ENCODE data around the gene ZP2. TPM values are rescaled to one million over a fixed set of nuclear protein-coding genes. Genes with fewer than 3 reads are reported as not detected.

ZP2 gene
- total and polyA plus RNA-seq, 9 of the 15 experiments (the other 6 are each of a cell fraction or from before 2014, with no cell fraction given), result not detected

DNA sequence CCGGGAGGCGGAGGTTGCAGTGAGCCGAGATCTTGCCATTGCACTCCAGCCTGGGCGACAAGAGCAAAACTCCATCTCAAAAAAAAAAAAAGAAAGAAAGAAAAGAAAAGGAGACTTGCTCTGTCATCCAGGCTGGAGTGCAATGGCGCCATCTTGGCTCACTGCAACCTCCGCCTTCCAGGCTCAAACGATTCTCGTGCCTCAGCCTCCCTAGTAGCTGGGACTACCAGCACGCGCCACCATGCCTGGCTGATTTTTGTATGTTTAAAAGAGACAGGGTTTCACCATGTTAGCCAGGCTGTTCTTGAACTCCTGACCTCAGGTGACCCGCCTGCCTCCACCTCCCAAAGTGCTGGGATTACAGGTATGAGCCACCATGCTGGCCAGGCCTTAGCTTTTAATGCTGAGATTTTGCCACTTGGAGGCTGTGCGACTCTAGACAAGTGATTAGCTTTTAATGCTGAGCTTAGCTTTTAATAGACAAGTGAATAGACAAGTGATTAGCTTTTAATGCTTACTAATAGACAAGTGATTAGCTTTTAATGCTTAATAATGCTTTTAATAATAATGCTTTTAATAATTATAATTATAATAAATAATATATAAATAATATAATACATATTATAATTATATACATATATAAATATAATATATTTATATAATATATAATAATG is 43.3 kb downstream of the ZP2 start:
- ChIA-PET POLR2A (no interaction called here), CTCF (ENCODE audit: low intra/inter-chr PET ratio) (no interaction called here)
- Histone ChIP-seq H3K4me1 (replicated peaks in 1 of 2; ENCODE audit: control insufficient read depth in 2 of 2, insufficient read depth in 2 of 2, low read length in 2 of 2) (peaks cover 0 to 7% of the 10 kb centered on the region in 2 experiments; a peak in 2 of 5 replicates), H3K36me3 (ENCODE audit: control insufficient read depth, insufficient read depth, low read length) (peaks cover 28% of the 10 kb centered on the region), H3K4me3 (no peak overlapping the region), H4K20me1 (replicated peaks; ENCODE audit: control insufficient read depth, insufficient read depth, low read length) (no peaks in the 10 kb centered on the region), H3K79me2 (ENCODE audit: control insufficient read depth, insufficient read depth, low read length) (no peaks in the 10 kb centered on the region), H3K9ac (ENCODE audit: insufficient read depth in 1 of 2, low read depth in 2 of 2, low read length in 2 of 2) (no peak overlapping the region), H3K27ac (ENCODE audit: extremely low read depth, low read depth, low read length) (no peak overlapping the region), H3K9me1 (ENCODE audit: control insufficient read depth, insufficient read depth, low read length) (peaks cover 3% of the 10 kb centered on the region), H3K27me3 (ENCODE audit: control insufficient read depth in 2 of 2, insufficient read depth in 2 of 2, low read length in 2 of 2) (no peaks in the 10 kb centered on the region), H2AFZ (ENCODE audit: low read depth, low read length) (no peak overlapping the region), H3K9me3 (replicated peaks; ENCODE audit: control insufficient read depth, insufficient read depth, low read depth, low read length) (no peaks in the 10 kb centered on the region), H3K4me2 (ENCODE audit: insufficient read depth, low read length) (no peak overlapping the region)
- intact Hi-C loops (cut with micrococcal nuclease), result no loop called here
- BruUV-seq (replicated peaks), result no TSS peak
- no peak for FAIRE-seq
- DNase-seq (ENCODE audit: extremely low read depth in 1 of 4, low spot score in 3 of 4), result no peak
- in situ Hi-C loops (cut with MboI), result no loop called here
- 94% methylated on average over 11 of the region's 12 CpGs for WGBS (ENCODE audit: insufficient coverage, low coverage, missing lambda C conversion rate)
- ATAC-seq, result no peak
- no peak for TF ChIP-seq TCFL5 (CRISPR knock-in tag; conservative IDR thresholded peaks at IDR 0.05)
- TF ChIP-seq MXI1 (IDR thresholded peaks at IDR 0.05; ENCODE audit: low read depth, low read length), result no peak
- TF ChIP-seq ZNF778 (CRISPR knock-in tag; IDR thresholded peaks at IDR 0.05), result no peak
- TF ChIP-seq, protein P1, sequence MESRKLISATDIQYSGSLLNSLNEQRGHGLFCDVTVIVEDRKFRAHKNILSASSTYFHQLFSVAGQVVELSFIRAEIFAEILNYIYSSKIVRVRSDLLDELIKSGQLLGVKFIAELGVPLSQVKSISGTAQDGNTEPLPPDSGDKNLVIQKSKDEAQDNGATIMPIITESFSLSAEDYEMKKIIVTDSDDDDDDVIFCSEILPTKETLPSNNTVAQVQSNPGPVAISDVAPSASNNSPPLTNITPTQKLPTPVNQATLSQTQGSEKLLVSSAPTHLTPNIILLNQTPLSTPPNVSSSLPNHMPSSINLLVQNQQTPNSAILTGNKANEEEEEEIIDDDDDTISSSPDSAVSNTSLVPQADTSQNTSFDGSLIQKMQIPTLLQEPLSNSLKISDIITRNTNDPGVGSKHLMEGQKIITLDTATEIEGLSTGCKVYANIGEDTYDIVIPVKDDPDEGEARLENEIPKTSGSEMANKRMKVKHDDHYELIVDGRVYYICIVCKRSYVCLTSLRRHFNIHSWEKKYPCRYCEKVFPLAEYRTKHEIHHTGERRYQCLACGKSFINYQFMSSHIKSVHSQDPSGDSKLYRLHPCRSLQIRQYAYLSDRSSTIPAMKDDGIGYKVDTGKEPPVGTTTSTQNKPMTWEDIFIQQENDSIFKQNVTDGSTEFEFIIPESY (CRISPR knock-in tag; IDR thresholded peaks at IDR 0.05), result peak; percentile 80; the same call in 1 of the 2 replicates
- TF ChIP-seq, protein P2, sequence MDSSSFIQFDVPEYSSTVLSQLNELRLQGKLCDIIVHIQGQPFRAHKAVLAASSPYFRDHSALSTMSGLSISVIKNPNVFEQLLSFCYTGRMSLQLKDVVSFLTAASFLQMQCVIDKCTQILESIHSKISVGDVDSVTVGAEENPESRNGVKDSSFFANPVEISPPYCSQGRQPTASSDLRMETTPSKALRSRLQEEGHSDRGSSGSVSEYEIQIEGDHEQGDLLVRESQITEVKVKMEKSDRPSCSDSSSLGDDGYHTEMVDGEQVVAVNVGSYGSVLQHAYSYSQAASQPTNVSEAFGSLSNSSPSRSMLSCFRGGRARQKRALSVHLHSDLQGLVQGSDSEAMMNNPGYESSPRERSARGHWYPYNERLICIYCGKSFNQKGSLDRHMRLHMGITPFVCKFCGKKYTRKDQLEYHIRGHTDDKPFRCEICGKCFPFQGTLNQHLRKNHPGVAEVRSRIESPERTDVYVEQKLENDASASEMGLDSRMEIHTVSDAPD (CRISPR knock-in tag; IDR thresholded peaks at IDR 0.05), result no peak
- no peak for TF ChIP-seq MED1 (CRISPR knock-in tag; IDR thresholded peaks at IDR 0.05; ENCODE audit: borderline replicate concordance)
- no peak for TF ChIP-seq ZNF124 (CRISPR knock-in tag; IDR thresholded peaks at IDR 0.05)
